GM23338 (cell line): Measurements from ENCODE around the gene NECTIN2. TPM values are rescaled to one million over a fixed set of nuclear protein-coding genes. Genes with fewer than 3 reads are reported as not detected.
A peak's percentile ranks its signal among the peaks of the same experiment; 100 is the strongest.

ENCODE experiments used
- ATAC-seq: fragments of 200-7000 bp; cut with Tn5 transposase; 3 replicates; pipeline ENCODE4 v1.9.1; 2020
- DNase-seq: peaks from one replicate; pipeline ENCODE4 v3.0.0-alpha.2; 2015; ENCODE audit warnings: low spot score
- H2AFZ ChIP-seq: fragments of 200-600 bp; sonication (generic); 2 replicates; pipeline ENCODE4 v1.8.0; 2016; ENCODE audit warnings: antibody characterized with exemption, mild to moderate bottlenecking, moderate library complexity
- H3F3A ChIP-seq: fragments of 200-600 bp; sonication (generic); replicated peaks from 2 replicates; pipeline ENCODE4 v1.8.0; 2017; ENCODE audit warnings: antibody characterized with exemption, mixed run types, low read depth
- H3K27ac ChIP-seq: fragments of 200-600 bp; sonication (generic); 2 replicates; pipeline ENCODE4 v1.6.1; 2016; ENCODE audit warnings: low read depth
- H3K27me3 ChIP-seq: fragments of 200-600 bp; sonication (generic); 2 replicates; pipeline ENCODE4 v1.8.0; 2016; ENCODE audit warnings: mild to moderate bottlenecking, mixed run types, moderate library complexity; ENCODE audit not compliant: insufficient read depth
- H3K36me3 ChIP-seq: fragments of 200-600 bp; sonication (generic); 2 replicates; pipeline ENCODE4 v1.8.0; 2016; ENCODE audit warnings: mild to moderate bottlenecking; ENCODE audit not compliant: insufficient read depth
- H3K4me1 ChIP-seq: fragments of 200-600 bp; sonication (generic); 2 replicates; pipeline ENCODE4 v1.8.0; 2016; ENCODE audit warnings: mild to moderate bottlenecking, moderate library complexity; ENCODE audit not compliant: insufficient read depth
- H3K4me2 ChIP-seq: fragments of 200-600 bp; sonication (generic); 2 replicates; pipeline ENCODE4 v1.7.1; 2017; ENCODE audit warnings: mixed run types
- H3K4me3 ChIP-seq: fragments of 200-600 bp; sonication (generic); 2 replicates; pipeline ENCODE4 v1.6.1; 2016; ENCODE audit warnings: mixed run types
- H3K79me2 ChIP-seq: fragments of 200-600 bp; sonication (generic); replicated peaks from 2 replicates; pipeline ENCODE4 v1.8.0; 2017; ENCODE audit warnings: mild to moderate bottlenecking; ENCODE audit not compliant: insufficient read depth
- H3K9me2 ChIP-seq: fragments of 200-600 bp; sonication (generic); 2 replicates; pipeline ENCODE4 v1.8.0; 2017; ENCODE audit not compliant: insufficient read depth
- H4K20me1 ChIP-seq: fragments of 200-600 bp; sonication (generic); replicated peaks from 2 replicates; pipeline ENCODE4 v1.8.0; 2017; ENCODE audit warnings: mild to moderate bottlenecking; ENCODE audit not compliant: insufficient read depth
- H3K27ac Mint-ChIP-seq: 2 replicates; pipeline ENCODE4 v1.8.0; 2020; ENCODE audit warnings: inconsistent platforms, mild to moderate bottlenecking, moderate library complexity, mixed read lengths
- H3K27me3 Mint-ChIP-seq: 3 replicates; pipeline ENCODE4 v1.8.0; 2022; ENCODE audit warnings: low read depth, mild to moderate bottlenecking, moderate library complexity, mixed read lengths, inconsistent platforms; ENCODE audit not compliant: insufficient read depth, poor library complexity
- H3K36me3 Mint-ChIP-seq: 3 replicates; pipeline ENCODE4 v1.8.0; 2021; ENCODE audit warnings: low read depth, mild to moderate bottlenecking, inconsistent platforms, moderate library complexity, mixed read lengths
- H3K4me1 Mint-ChIP-seq: 3 replicates; pipeline ENCODE4 v1.8.0; 2020; ENCODE audit warnings: mild to moderate bottlenecking, inconsistent platforms, mixed read lengths
- H3K4me3 Mint-ChIP-seq: 3 replicates; pipeline ENCODE4 v1.8.0; 2021; ENCODE audit warnings: moderate library complexity, mild to moderate bottlenecking, inconsistent platforms, mixed read lengths
- H3K9me3 Mint-ChIP-seq: 3 replicates; pipeline ENCODE4 v1.8.0; 2020; ENCODE audit warnings: moderate library complexity, mild to moderate bottlenecking, inconsistent platforms, mixed read lengths
- CREB1 ChIP-seq: fragments of 250-450 bp; sonication (Bioruptor Pico); IDR thresholded peaks from 2 replicates; pipeline ENCODE4 v1.5.0; 2020; ENCODE audit warnings: low read depth, mild to moderate bottlenecking, moderate library complexity
- EZH2 ChIP-seq: fragments of 200-600 bp; sonication (generic); IDR thresholded peaks from one replicate; pipeline ENCODE4 v1.8.0; 2017; ENCODE audit warnings: antibody characterized with exemption, mild to moderate bottlenecking, low read depth; ENCODE audit not compliant: unreplicated experiment
- EZH2phosphoT487 ChIP-seq: fragments of 200-600 bp; sonication (generic); IDR thresholded peaks from one replicate; pipeline ENCODE4 v1.8.1; 2018; ENCODE audit warnings: antibody characterized with exemption; ENCODE audit not compliant: unreplicated experiment
- JUNB ChIP-seq: IDR thresholded peaks from one replicate; pipeline ENCODE4 v1.6.1; 2016; ENCODE audit warnings: antibody characterized with exemption; ENCODE audit not compliant: unreplicated experiment
- NANOG ChIP-seq: IDR thresholded peaks from 2 replicates; pipeline ENCODE4 v1.6.1; 2016; ENCODE audit warnings: antibody characterized with exemption, borderline replicate concordance
- POLR2AphosphoS5 ChIP-seq: IDR thresholded peaks from 2 replicates; pipeline ENCODE4 v1.6.1; 2016; ENCODE audit warnings: antibody characterized with exemption, low read depth
- STAT1 ChIP-seq: IDR thresholded peaks from one replicate; pipeline ENCODE4 v1.6.1; 2016; ENCODE audit warnings: antibody characterized with exemption; ENCODE audit not compliant: unreplicated experiment
- ZNF114 ChIP-seq: fragments of 250-450 bp; sonication (Bioruptor Pico); IDR thresholded peaks from 2 replicates; pipeline ENCODE4 v1.5.0; 2020; ENCODE audit warnings: mild to moderate bottlenecking, moderate library complexity
- ZNF331 ChIP-seq: fragments of 250-450 bp; sonication (Bioruptor Pico); IDR thresholded peaks from 2 replicates; pipeline ENCODE4 v1.5.0; 2020; ENCODE audit warnings: low read depth, mild to moderate bottlenecking, moderate library complexity
- polyA plus RNA-seq: library from polyadenylated mRNA; unstranded; fragments of >200 nt; fragmentation: Nextera tagmentation; extraction: Ambion mirVana; gene quantifications from 2 replicates; pipeline ENCODE4 v1.2.1, GENCODE V29; 2016
- total RNA-seq: library from RNA; depleted of rRNA; stranded (reverse); fragments of >200 nt; shearing (Covaris generic); gene quantifications from 2 replicates; pipeline ENCODE4 v1.2.3, GENCODE V29; 2014
- TF ChIP-seq, protein P1 (sequence below), 2 experiments: fragments of 200-600 bp in 1 of 2; sonication (generic) in 1 of 2; conservative IDR thresholded peaks; 2 replicates each; pipeline versions ENCODE4 v1.5.1 to v1.6.1; 2016 to 2017; ENCODE audit warnings: antibody characterized with exemption in 2 of 2, low read depth in 2 of 2, mild to moderate bottlenecking in 2 of 2, moderate library complexity in 1 of 2
- TF ChIP-seq, protein P2 (sequence below): IDR thresholded peaks from one replicate; pipeline ENCODE4 v1.6.1; 2018; ENCODE audit warnings: antibody characterized with exemption; ENCODE audit not compliant: unreplicated experiment

The NECTIN2 gene
- total and polyA plus RNA-seq, 2 experiments from 2014 or later: 109 to 230 TPM

DNA sequence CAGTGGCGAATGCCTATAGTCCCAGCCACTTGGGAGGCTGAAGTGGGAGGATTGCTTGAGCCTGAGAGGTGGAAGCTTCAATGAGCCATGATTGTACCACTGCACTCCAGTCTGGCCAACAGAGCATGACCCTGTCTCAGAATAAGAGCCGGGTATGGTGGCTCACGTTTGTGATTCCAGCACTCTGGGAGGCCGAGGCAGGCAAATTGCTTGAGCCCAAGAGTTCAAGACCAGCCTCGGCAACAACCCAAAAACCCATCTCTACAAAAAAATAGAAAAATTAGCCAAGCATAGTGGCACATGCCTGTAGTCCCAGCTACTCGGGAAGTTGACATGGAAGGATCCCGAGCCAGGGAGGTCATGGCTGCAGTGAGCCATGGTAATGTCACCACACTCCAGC is 5.3 kb upstream of the NECTIN2 start (continued):
- TF ChIP-seq, protein P1, sequence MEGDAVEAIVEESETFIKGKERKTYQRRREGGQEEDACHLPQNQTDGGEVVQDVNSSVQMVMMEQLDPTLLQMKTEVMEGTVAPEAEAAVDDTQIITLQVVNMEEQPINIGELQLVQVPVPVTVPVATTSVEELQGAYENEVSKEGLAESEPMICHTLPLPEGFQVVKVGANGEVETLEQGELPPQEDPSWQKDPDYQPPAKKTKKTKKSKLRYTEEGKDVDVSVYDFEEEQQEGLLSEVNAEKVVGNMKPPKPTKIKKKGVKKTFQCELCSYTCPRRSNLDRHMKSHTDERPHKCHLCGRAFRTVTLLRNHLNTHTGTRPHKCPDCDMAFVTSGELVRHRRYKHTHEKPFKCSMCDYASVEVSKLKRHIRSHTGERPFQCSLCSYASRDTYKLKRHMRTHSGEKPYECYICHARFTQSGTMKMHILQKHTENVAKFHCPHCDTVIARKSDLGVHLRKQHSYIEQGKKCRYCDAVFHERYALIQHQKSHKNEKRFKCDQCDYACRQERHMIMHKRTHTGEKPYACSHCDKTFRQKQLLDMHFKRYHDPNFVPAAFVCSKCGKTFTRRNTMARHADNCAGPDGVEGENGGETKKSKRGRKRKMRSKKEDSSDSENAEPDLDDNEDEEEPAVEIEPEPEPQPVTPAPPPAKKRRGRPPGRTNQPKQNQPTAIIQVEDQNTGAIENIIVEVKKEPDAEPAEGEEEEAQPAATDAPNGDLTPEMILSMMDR (conservative IDR thresholded peaks at IDR 0.05; ENCODE audit: low read depth in 2 of 2): no peak
- TF ChIP-seq, protein P2, sequence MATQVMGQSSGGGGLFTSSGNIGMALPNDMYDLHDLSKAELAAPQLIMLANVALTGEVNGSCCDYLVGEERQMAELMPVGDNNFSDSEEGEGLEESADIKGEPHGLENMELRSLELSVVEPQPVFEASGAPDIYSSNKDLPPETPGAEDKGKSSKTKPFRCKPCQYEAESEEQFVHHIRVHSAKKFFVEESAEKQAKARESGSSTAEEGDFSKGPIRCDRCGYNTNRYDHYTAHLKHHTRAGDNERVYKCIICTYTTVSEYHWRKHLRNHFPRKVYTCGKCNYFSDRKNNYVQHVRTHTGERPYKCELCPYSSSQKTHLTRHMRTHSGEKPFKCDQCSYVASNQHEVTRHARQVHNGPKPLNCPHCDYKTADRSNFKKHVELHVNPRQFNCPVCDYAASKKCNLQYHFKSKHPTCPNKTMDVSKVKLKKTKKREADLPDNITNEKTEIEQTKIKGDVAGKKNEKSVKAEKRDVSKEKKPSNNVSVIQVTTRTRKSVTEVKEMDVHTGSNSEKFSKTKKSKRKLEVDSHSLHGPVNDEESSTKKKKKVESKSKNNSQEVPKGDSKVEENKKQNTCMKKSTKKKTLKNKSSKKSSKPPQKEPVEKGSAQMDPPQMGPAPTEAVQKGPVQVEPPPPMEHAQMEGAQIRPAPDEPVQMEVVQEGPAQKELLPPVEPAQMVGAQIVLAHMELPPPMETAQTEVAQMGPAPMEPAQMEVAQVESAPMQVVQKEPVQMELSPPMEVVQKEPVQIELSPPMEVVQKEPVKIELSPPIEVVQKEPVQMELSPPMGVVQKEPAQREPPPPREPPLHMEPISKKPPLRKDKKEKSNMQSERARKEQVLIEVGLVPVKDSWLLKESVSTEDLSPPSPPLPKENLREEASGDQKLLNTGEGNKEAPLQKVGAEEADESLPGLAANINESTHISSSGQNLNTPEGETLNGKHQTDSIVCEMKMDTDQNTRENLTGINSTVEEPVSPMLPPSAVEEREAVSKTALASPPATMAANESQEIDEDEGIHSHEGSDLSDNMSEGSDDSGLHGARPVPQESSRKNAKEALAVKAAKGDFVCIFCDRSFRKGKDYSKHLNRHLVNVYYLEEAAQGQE: no peak
- TF ChIP-seq ZNF114: no peak
- no peak for TF ChIP-seq ZNF331
- TF ChIP-seq POLR2AphosphoS5: no peak

DNA sequence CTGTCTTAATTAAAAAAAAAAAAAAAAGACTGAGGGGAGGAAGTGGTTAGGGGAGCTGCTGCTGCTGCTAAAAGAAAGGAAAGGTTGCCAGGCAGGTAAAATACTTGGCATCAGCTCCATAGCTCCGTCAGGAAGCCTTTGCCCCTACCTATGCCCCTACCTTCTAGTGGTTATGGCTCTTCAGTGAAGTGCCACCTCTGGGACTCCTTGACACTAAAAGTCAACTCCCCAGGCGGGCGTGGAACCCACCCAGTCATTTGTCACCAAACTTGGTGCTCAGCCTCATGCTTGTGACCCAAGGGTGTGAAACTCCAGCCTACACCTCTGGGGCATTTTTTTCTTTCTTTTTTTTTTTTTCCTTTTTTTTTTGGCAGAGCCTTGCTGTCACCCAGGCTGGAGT is 4.9 kb upstream of the NECTIN2 start:
- H3K9me3 Mint-ChIP-seq: peaks cover 3% of the 10 kb centered on the region; the same call in 1 of the 3 replicates
- peaks cover 5% of the 10 kb centered on the region for H3F3A ChIP-seq
- H3K4me1 Mint-ChIP-seq: peaks cover 8% of the 10 kb centered on the region
- 0 out of 2 replicates have a peak, but pooled peaks cover 3% of the 10 kb centered on the region for H3K4me1 ChIP-seq
- no peak overlapping the region for H3K27ac Mint-ChIP-seq
- no peaks in the 10 kb centered on the region for H3K36me3 ChIP-seq
- H4K20me1 ChIP-seq: no peaks in the 10 kb centered on the region
- H3K27me3 ChIP-seq: peaks cover 32% of the 10 kb centered on the region
- H3K27me3 Mint-ChIP-seq: peaks cover 22% of the 10 kb centered on the region
- H3K4me3 Mint-ChIP-seq: no peak overlapping the region
- H3K36me3 Mint-ChIP-seq: peaks cover 2% of the 10 kb centered on the region; the same call in 1 of the 3 replicates
- no peak for ATAC-seq
- no peak overlapping the region for H3K4me2 ChIP-seq
- no peak for DNase-seq
- no peaks in the 10 kb centered on the region for H3K9me2 ChIP-seq
- H3K27ac ChIP-seq: no peak overlapping the region
- no peaks in the 10 kb centered on the region for H3K79me2 ChIP-seq
- no peak overlapping the region for H2AFZ ChIP-seq
- TF ChIP-seq ZNF331 (no peak), ZNF114 (no peak), CREB1 (CRISPR knock-in tag) (no peak)
- no peak overlapping the region for H3K4me3 ChIP-seq

- Mint-ChIP-seq H3K27ac (peak overlapping the region; percentile 97), H3K36me3 (peaks cover 15% of the 10 kb centered on the region; the same call in 2 of the 3 replicates), H3K9me3 (peaks cover 3% of the 10 kb centered on the region; the same call in 2 of the 3 replicates), H3K4me1 (peaks cover 18% of the 10 kb centered on the region), H3K4me3 (peak overlapping the region; percentile 96), H3K27me3 (peaks cover 31% of the 10 kb centered on the region)
- peak overlapping the region; percentile 97 for H2AFZ ChIP-seq
- H3K4me2 ChIP-seq: peak overlapping the region; percentile 85
- peaks cover 40% of the 10 kb centered on the region for H3K79me2 ChIP-seq
- no peak for DNase-seq
- peak overlapping the region; percentile 95 for H3K27ac ChIP-seq
- peaks cover 15% of the 10 kb centered on the region for H4K20me1 ChIP-seq
- H3K36me3 ChIP-seq: no peaks in the 10 kb centered on the region
- peaks cover 22% of the 10 kb centered on the region for H3F3A ChIP-seq
- ATAC-seq: no peak
- peak overlapping the region; percentile 79 for H3K4me3 ChIP-seq
- H3K27me3 ChIP-seq: peaks cover 13% of the 10 kb centered on the region; the same call in 1 of the 2 replicates
- H3K4me1 ChIP-seq: peaks cover 20% of the 10 kb centered on the region
- H3K9me2 ChIP-seq: no peaks in the 10 kb centered on the region
- TF ChIP-seq EZH2phosphoT487 (no peak), NANOG (no peak), ZNF114 (no peak), EZH2 (no peak), POLR2AphosphoS5 (no peak), ZNF331 (no peak), JUNB (no peak), STAT1 (no peak), CREB1 (CRISPR knock-in tag) (no peak)
- TF ChIP-seq, protein P2: no peak
- TF ChIP-seq, protein P1 (conservative IDR thresholded peaks at IDR 0.05; ENCODE audit: low read depth in 2 of 2): no peak
These were observed 848 bp upstream of the NECTIN2 start for GRCh38 chr19:44845286-44845611.
